Choroid plexus epithelial cell (primary cell): ENCODE results near the gene WAPL.

Experiments used
- DNase-seq: peaks from one replicate; pipeline ENCODE4 v3.0.0-alpha.2; 2010; ENCODE audit warnings: low read depth
- H3K4me3 ChIP-seq: 2 replicates; pipeline ENCODE4 v1.5.1; 2011; ENCODE audit warnings: low read depth, mild to moderate bottlenecking, control low read depth, low read length, moderate library complexity
- TF ChIP-seq, protein P1 (sequence below): conservative IDR thresholded peaks from 2 replicates; pipeline ENCODE4 v1.5.1; 2011; ENCODE audit warnings: low read depth, mild to moderate bottlenecking, control low read depth, inconsistent platforms, low read length, moderate library complexity

Gene WAPL

DNA sequence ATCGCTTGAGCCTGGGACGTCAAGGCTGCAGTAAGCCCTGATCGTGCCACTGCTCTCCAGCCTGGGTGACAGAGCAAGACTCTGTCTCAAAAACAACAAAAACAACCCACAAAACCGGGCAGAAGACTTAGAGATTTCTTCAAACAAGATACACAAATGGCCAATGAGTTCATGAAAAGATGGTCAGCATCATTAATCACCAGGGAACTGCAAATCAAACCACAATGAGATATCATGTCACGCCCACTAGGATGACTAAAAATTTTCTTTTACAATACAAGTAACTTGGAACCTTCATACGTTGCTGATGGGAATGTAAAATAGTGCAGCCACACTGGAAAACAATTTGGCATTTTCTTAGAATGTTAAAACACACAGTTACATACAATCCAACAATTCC lies 77.7 kb downstream of the WAPL start:
- DNase-seq: peak; percentile 57
- H3K4me3 ChIP-seq: no peak overlapping the region
- TF ChIP-seq, protein P1, sequence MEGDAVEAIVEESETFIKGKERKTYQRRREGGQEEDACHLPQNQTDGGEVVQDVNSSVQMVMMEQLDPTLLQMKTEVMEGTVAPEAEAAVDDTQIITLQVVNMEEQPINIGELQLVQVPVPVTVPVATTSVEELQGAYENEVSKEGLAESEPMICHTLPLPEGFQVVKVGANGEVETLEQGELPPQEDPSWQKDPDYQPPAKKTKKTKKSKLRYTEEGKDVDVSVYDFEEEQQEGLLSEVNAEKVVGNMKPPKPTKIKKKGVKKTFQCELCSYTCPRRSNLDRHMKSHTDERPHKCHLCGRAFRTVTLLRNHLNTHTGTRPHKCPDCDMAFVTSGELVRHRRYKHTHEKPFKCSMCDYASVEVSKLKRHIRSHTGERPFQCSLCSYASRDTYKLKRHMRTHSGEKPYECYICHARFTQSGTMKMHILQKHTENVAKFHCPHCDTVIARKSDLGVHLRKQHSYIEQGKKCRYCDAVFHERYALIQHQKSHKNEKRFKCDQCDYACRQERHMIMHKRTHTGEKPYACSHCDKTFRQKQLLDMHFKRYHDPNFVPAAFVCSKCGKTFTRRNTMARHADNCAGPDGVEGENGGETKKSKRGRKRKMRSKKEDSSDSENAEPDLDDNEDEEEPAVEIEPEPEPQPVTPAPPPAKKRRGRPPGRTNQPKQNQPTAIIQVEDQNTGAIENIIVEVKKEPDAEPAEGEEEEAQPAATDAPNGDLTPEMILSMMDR: no peak

DNA sequence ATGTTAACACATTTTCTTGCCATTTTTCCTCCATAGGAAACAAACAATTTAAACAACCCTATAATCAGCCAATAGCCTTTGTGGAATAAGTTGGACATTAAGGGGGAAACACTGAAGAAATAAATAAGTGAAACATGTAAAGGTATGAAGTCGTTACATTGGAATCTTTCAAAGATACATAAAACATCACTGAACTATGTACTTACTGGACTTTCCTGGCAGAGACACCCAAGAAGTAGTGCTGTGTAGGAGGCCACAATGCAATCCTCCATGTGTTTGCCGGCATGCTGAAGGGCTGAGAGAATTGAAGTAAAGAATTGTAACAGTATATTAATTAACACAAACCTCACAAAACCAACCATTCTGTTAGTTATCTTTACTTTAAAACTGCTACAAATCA lies 78.5 kb downstream of the WAPL start:
- no peak overlapping the region for H3K4me3 ChIP-seq
- DNase-seq: peak; percentile 88
- TF ChIP-seq, protein P1: no peak

DNA sequence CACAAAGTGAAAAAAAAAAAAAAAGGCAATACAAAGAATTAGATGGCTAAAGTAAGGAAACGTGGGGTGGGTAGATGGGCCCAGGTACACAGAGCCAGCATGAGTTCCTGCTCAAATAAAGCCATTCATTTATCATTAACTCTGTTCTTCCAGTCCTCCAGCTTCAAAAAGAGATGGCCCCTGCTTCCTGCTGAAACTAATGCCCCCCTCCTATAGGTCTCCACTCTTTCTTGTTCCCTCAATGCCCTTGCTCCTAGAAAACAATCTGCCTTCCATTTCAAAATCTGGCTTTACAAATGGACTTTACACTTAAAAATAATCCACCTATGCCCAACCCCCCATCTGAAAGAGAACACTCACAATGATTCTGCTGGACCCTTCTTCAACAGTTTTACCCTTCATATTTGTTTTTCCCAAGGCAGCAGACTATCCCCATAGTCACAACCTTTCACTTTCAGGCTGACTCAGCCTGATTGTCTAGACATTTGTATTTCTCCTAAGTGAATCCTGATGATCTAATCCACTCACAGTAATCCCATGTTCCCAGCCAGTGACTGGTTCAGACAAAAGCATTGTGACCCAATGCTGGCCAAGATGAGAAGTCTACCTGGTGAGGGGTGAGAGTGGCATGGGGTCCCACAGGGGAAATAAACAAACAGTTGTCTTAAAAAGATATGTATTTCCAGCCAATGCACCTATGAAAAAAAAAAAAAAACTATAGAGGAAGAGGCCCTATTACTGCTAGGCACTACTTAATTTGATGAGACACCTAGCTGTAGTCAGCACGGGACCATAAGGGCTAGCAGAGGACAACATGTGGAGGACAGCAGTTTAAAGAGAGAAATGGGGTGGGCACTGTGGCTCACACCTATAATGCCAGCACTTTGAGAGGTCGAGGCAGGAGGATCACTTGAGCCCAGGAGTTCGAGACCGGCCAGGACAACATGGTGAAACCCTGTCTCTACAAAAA lies 80.4 kb downstream of the WAPL start:
- TF ChIP-seq, protein P1: no peak
- DNase-seq: peak; percentile 91
- no peak overlapping the region for H3K4me3 ChIP-seq

DNA sequence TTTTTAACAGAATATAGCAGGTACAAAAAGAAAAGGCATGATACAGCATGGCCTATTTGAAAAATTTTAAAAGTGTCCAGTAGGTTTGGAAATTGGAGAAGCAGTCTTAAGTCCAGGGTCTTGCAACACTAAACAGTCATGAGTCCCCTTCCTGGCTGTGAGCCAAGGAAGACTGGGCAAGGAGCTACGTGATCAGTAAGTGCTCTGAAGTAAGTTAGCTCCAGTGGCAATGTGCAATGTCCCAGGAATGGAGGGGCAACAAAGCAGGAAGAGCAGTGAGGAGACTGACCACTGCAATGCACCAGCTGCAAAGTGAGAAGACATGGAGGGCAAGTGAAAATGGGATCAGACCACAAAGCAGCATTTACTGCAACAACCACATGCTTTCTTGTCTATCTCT lies 82.0 kb downstream of the WAPL start:
- peak; percentile 99 for DNase-seq
- TF ChIP-seq, protein P1: peak; percentile 32
- no peak overlapping the region for H3K4me3 ChIP-seq

DNA sequence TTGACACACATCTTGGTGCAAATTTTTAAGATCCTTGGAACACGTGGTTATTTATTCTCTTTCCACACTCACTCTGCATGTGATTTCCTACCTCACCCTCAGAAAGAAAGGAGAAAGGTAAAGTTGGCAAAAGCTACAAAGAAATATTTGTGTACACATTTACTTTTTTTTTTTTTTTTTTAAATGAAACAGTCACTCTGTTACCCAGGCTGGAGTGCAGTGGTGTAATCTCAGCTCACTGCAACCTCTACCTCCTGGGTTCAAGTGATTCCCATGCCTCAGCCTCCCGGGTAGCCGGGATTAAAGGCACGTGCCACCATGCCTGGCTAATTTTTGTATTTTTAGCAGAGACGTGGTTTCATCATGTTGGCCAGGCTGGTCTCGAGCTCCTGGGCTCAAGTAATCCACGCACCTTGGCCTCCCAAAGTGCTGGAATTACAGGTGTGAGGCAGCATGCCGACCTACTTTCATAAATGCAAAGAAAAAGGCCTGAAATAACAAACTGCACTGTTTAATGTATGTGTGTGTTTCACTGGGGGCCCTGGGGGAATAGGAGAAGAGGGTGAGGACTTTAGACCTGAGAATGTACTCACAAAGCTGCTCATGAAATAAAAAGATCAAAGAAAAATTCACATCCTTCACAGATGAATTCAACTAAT lies 83.4 kb downstream of the WAPL start:
- TF ChIP-seq, protein P1: no peak
- no peak overlapping the region for H3K4me3 ChIP-seq
- no peak for DNase-seq

DNA sequence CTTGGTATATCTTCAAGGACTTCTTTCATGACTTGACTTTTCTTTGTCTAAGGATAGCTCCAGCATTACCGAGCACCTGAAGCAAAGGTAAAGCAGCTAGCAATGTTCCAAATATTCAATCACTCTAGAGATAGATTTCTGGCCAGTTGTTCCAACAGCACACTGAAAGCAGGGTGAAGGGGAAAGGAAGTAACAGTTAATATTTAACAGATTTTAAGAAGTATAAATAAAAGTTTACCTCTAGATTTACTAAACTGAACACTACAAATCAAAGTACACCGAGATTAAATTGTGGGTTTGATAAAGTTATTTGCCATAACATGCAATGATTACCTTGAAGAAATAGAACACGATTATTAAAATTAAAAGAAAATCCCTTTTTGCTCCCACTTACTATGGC lies 84.1 kb downstream of the WAPL start:
- DNase-seq: no peak
- TF ChIP-seq, protein P1: no peak
- no peak overlapping the region for H3K4me3 ChIP-seq
